Measurements from ENCODE around the gene ABCG1.
A peak's percentile ranks its signal among the peaks of the same experiment; 100 is the strongest.

Gene ABCG1

GRCh38 chr21:42331660-42332059, 112.7 kb downstream of the ABCG1 start:
- DNase-seq, result no peak

- no peak for DNase-seq
Observed at GRCh38 chr21:42332557-42333317, 113.8 kb downstream of the ABCG1 start.

- no peak for DNase-seq
Observed at GRCh38 chr21:42336054-42336453, 117.1 kb downstream of the ABCG1 start.

GRCh38 chr21:42337276-42337675, 118.3 kb downstream of the ABCG1 start:
- DNase-seq, result no peak

GRCh38 chr21:42337830-42338728, 119.1 kb downstream of the ABCG1 start:
- DNase-seq, result peak; percentile 72

- DNase-seq, result no peak
Observed at GRCh38 chr21:42338729-42339715, 120.1 kb downstream of the ABCG1 start.

- DNase-seq, result no peak
Observed at GRCh38 chr21:42340187-42341050, 121.5 kb downstream of the ABCG1 start.

GRCh38 chr21:42341776-42342542, 123.0 kb downstream of the ABCG1 start:
- no peak for DNase-seq

- no peak for DNase-seq
Observed at GRCh38 chr21:42343101-42343500, 124.2 kb downstream of the ABCG1 start.

- DNase-seq, result no peak
Observed at GRCh38 chr21:42343556-42343955, 124.6 kb downstream of the ABCG1 start.

- DNase-seq, result no peak
Observed at GRCh38 chr21:42343963-42344510, 125.1 kb downstream of the ABCG1 start.

GRCh38 chr21:42344631-42345030, 125.7 kb downstream of the ABCG1 start:
- no peak for DNase-seq

- no peak for DNase-seq
Observed at GRCh38 chr21:42346441-42346840, 127.5 kb downstream of the ABCG1 start.
